Femur (tissue), 1 donor: ENCODE results near the gene ENTPD8.
A peak's percentile ranks its signal among the peaks of the same experiment; 100 is the strongest.

Experiments
- DNase-seq: peaks from one replicate; pipeline ENCODE4 v3.0.0-alpha.2; 2017

Gene ENTPD8

GRCh38 chr9:137441289-137441934, at the start of gene ENTPD8:
Gene ENTPD8, minus strand, starts transcription at chr9:137441357. Its CDS starts 3,072 bp downstream, at chr9:137438285.
- no peak for DNase-seq

GRCh38 chr9:137490532-137491186, 49.5 kb upstream of the ENTPD8 start:
- DNase-seq = no peak

- no peak for DNase-seq
Observed at GRCh38 chr9:137488906-137489305, 47.7 kb upstream of the ENTPD8 start.

- DNase-seq = no peak
Observed at GRCh38 chr9:137488327-137488653, 47.1 kb upstream of the ENTPD8 start.

GRCh38 chr9:137487454-137488326, 46.5 kb upstream of the ENTPD8 start:
- DNase-seq = no peak

GRCh38 chr9:137486545-137487453, 45.6 kb upstream of the ENTPD8 start:
- DNase-seq = no peak

GRCh38 chr9:137486141-137486490, 45.0 kb upstream of the ENTPD8 start:
- no peak for DNase-seq

GRCh38 chr9:137485343-137486140, 44.4 kb upstream of the ENTPD8 start:
- DNase-seq = no peak

GRCh38 chr9:137484551-137485315, 43.6 kb upstream of the ENTPD8 start:
- no peak for DNase-seq

- peak; percentile 51 for DNase-seq
Observed at GRCh38 chr9:137482094-137482781, 41.1 kb upstream of the ENTPD8 start.

- DNase-seq = peak; percentile 13
Observed at GRCh38 chr9:137480686-137481683, 39.8 kb upstream of the ENTPD8 start.

- DNase-seq = no peak
Observed at GRCh38 chr9:137479892-137480685, 38.9 kb upstream of the ENTPD8 start.

- peak; percentile 58 for DNase-seq
Observed at GRCh38 chr9:137478962-137479861, 38.1 kb upstream of the ENTPD8 start.

GRCh38 chr9:137478613-137478961, 37.4 kb upstream of the ENTPD8 start:
- DNase-seq = no peak

- no peak for DNase-seq
Observed at GRCh38 chr9:137477778-137478612, 36.8 kb upstream of the ENTPD8 start.

GRCh38 chr9:137476856-137477255, 35.7 kb upstream of the ENTPD8 start:
- DNase-seq = no peak
